HG03095 (cell line): ENCODE measurements around the gene KDM1B.
"Not testable (repeated sequence)": the region's sequence is repeated elsewhere in the genome, so short reads cannot be mapped to it uniquely, and the experiment has no call there.

Experiments
- ATAC-seq: cut with Tn5 transposase; IDR thresholded peaks from one replicate; pipeline ENCODE4 v1.9.1; 2021; ENCODE audit warnings: moderate library complexity; ENCODE audit not compliant: unreplicated experiment

KDM1B gene

DNA sequence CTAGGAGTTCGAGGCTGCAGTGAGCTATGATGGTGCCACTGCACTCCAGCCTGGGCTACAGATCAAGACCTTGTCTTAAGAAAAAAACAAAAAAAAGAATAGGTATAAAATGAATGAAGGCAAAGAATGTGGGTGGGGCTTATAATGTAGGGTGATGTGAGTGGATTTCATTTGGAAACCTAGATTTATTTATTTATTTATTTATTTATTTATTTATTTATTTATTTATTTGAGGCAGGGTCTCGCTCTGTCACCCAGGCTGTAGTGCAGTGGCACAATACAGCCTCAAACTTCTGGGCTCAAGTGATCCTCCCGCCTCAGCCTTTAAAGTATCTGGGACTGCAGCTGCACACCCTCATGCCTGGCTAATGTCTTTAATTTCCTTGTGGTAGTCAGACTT, 3.8 kb upstream of the KDM1B start:
- ATAC-seq: not testable (repeated sequence)

DNA sequence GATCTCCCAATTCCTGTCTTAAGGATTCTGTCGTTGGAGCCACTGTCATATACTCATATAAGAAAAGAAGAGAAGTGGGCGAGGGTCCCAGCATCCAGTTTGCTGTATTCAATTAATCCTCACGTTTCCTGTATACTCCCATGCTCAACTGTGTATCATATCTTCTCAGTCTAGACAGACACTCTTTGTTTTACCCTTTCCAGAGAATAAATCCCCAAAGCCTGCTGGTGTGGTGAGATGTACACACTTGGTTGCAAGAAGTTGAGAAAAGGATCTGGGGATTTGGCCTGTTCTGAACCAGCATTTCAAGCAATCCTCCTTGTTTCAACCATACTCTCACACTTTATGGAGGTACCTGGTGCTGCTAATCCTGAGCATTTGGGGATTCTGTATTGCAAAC, 3.4 kb upstream of the KDM1B start:
- no peak for ATAC-seq

- no peak for ATAC-seq
These were observed 1.9 kb upstream of the KDM1B start for GRCh38 chr6:18153311-18153703.

- peak; percentile 47 for ATAC-seq
These were observed 594 bp upstream of the KDM1B start, which contains the start of gene TPMT for GRCh38 chr6:18154507-18155149. Gene TPMT (minus strand): TSS chr6:18155077. CDS start chr6:18149127, 5,950 bp downstream.

DNA sequence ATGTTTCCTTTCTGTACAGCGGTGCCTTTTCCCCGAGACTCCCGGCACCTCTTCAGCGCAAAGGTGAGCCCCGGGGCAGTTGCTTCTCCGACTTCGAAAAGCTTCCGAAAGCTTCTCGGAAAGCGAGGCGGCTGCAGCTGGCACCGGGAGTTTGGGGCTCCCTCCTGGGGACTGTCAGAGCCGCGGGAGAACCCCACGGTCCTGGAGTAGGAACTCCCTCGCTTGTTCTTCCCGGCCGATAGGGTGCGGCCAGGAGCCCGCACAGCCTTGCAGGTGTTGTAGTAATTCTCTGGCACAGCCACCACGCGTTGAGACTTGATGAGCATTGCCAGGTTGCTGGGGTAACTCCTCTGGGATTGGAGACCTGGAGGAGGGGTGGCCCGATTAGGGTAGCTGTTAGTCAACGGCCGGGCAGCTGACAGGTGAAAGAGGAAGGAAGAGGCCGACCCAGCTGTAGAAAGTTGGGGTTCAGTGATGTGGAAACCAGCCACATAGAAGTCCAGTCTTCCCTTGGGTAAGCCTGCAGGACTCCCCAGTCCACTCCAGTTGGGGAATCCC, 721 bp downstream of the KDM1B start:
- ATAC-seq: peak; percentile 40

DNA sequence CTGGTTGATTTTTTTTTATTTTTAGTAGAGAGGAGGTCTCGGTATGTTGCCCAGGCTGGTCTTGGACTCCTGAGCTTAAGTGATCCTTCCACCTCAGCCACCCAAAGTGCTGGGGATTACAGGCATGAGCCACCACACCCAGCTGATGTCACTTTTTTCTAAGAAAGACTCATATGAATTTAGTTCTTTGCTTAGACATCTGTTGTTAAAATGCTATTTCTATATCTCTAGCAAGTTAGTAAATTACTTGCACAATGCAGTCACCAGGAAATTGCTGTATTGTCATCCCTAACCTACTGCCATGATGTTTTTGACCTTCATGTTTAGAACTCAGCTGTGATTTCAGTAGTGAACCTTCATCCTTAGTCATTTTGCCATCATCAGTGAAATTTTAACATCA, 5.7 kb downstream of the KDM1B start:
- ATAC-seq: no peak

DNA sequence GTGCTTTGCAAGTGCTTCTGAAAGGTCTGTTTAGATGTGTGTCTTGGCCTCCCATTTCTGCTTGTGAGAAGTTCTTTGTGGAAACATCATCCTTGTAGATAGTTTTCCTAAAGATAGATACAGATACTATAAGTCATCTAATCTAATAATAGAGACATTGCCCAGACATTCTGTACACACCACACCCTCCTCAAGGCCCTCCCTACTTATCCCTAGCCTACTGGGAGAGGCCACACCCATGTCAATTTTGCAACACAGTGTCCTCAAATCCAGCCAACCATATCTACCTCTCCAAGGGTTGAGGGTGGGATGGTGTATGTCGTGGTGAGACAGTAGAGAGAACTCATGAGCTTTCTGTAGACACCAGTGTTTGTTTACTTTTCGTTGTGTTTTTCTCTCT, 6.2 kb downstream of the KDM1B start:
- no peak for ATAC-seq

GRCh38 chr6:18162401-18162800, 7.2 kb downstream of the KDM1B start:
- ATAC-seq: no peak

GRCh38 chr6:18165751-18166150, 10.5 kb downstream of the KDM1B start:
- ATAC-seq: no peak

GRCh38 chr6:18166312-18167036, 11.3 kb downstream of the KDM1B start:
- no peak for ATAC-seq

- no peak for ATAC-seq
These were observed 13.0 kb downstream of the KDM1B start for GRCh38 chr6:18168264-18168663.

DNA sequence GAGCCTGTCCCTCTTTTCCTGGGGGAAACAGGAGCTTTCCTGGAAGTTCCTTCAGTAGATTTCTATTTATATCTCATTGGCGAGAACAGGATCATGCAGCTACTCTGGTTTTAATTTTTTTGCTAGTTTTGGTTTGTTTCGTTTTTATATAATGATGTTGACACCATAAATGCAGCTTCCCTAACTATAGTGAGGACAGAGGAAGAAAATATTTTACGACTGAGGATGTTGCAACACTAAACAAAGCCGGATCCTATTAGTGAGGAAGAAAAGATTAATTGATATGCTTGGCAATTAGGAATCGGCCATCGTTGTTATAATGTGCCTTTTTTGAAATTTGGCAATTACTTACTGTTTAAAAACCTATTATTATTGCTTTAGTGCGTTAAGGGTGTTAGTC, 16.6 kb downstream of the KDM1B start:
- no peak for ATAC-seq

GRCh38 chr6:18176198-18176597, 21.0 kb downstream of the KDM1B start:
- ATAC-seq: not testable (repeated sequence)

DNA sequence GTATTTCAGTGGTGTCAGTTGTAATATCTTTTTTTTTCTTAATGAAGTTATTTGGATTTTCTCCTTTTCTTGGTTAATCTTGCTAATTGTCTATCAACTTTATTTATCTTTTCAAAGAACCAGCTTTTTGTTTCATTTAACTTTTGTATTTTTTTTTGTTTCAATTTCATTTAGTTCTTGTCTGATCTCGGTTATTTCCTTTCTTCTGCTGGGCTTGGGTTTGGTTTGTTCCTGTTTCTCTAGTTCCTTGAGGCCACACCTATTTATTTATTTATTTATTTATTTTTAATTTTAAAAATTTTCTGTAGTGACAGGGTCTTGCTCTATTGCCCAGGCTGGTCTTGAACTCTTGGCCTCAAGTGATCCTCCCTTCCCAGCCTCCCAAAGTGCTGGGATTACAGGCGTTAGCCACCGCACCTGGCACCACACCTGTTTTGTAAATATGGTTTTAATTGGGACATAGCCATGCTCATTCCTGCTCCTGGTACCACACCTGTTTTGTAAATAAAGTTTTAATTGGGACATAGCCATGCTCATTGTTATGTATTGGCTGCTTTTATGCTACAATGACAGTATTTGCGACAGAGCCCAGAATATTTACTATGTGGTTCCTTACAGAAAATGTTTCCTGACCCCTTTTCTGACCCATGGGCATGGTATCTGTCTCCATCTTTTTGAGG, 22.2 kb downstream of the KDM1B start:
- no peak for ATAC-seq

GRCh38 chr6:18178960-18179615, 23.9 kb downstream of the KDM1B start:
- no peak for ATAC-seq

DNA sequence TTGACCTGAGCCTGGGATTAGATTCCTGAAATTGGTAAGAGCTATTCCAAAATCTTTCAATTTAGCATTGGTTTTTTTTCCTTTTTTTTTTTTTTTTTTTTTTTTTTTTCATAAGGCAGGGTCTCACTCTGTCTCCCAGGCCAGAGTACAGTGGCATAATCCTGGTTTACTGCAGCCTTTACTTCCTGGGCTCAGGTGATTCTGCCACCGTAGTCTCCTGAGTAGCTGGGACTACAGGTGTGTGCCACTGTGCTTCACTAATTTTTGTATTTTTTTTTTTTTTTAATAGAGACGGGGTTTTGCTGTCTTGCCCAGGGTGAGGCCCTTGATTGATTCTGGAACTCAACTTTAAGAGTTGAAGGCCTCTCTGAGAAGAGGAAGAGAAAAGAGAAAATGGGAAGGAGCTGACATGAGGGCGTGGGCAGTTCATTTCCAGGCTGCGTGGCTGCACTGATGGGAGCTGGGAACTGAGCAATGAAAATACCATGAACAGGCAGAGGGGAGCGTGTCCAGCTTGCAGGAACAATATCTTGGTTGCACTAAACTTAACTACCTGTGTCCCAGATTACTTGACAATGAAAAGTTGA, 24.6 kb downstream of the KDM1B start:
- no peak for ATAC-seq

GRCh38 chr6:18182568-18182967, 27.3 kb downstream of the KDM1B start:
- no peak for ATAC-seq

GRCh38 chr6:18183766-18184165, 28.5 kb downstream of the KDM1B start:
- no peak for ATAC-seq

- no peak for ATAC-seq
These were observed 30.4 kb downstream of the KDM1B start for GRCh38 chr6:18185624-18186023.

GRCh38 chr6:18186033-18186432, 30.8 kb downstream of the KDM1B start:
- no peak for ATAC-seq
